ENCODE data around the gene LKAAEAR1.
"Not testable (repeated sequence)": the region's sequence is repeated elsewhere in the genome, so short reads cannot be mapped to it uniquely, and the experiment has no call there.

The LKAAEAR1 gene

DNA sequence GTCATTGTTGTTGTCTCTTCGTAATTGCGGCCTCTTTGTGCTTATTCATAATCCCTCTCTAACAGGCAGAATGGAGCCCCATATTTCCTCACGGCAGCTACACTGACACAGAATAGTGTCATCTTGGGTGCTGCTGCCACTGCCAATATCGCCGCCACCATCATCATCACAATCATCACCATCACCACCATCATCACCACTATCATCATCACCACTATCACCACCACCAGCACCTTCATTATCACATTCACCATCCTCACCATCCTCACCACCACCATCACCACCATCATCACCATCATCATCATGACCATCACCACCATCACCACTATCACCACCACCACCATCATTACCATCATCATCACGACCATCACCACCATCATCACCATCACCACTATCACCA is 12.3 kb upstream of the LKAAEAR1 start:
- no peak for DNase-seq

DNA sequence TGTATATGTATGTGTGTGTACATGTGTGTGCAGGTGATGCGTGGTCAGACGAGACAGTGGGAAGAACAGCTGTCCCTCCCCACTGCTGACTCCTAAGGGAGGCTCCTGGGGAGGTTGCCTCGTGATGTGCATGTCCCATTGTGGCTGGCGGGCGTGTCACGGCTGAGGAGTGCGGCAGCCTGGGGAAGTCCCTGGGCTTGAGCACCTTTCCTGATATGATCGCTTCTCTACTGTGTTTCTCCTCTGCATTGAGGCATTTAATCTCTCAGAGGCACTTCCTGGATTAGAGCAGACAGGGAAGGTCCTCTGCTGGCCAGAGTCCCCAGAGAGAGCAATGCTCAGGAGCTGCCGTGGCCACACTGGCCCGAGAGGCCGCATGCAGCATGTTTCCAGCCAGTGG is 11.7 kb upstream of the LKAAEAR1 start:
- no peak for DNase-seq

DNA sequence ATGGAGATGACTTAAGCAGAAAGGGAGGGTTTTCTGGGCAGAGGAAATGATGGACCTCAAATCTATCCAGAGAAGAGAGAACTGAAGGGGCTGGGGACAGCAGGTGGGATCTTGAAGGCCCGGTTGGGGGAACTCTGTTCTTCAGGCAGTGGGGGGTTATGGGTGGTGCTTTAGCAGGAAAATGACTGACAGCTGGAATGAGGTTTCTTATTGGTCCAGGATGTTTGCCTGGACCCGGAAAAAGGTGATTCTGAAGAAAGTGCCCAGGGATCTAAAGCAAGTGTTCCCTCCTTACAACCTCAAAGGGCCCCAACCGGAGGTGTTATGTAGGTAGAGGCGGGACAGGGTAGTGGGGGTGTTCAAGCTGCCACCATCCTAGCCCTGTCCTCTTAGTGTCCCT is 11.3 kb upstream of the LKAAEAR1 start:
- DNase-seq, result no peak

DNA sequence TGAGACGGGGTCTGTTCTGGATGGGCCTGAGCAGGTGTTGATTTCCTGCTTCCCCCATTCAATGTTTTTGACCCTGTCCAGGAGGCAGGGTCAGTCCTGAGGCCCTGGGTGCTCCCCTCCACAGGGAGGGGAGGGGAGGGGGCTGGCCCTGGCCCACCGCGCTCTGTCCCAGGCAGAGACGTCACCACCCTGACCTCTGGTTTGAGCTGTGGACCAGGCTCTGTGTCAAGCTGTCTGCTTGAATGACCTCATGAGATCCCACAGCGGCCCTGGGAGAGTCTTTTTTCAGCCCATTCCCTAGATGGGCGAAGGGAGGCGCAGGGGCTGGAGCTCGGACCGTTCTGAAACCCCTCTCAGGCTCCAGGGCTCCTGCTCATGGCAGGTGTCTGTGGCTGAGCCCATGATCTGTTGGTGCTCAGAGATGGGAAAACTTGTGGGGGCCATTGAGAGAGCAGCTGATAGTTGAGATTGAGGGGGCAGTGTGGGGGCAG is 8.9 kb upstream of the LKAAEAR1 start:
- DNase-seq, result no peak

DNA sequence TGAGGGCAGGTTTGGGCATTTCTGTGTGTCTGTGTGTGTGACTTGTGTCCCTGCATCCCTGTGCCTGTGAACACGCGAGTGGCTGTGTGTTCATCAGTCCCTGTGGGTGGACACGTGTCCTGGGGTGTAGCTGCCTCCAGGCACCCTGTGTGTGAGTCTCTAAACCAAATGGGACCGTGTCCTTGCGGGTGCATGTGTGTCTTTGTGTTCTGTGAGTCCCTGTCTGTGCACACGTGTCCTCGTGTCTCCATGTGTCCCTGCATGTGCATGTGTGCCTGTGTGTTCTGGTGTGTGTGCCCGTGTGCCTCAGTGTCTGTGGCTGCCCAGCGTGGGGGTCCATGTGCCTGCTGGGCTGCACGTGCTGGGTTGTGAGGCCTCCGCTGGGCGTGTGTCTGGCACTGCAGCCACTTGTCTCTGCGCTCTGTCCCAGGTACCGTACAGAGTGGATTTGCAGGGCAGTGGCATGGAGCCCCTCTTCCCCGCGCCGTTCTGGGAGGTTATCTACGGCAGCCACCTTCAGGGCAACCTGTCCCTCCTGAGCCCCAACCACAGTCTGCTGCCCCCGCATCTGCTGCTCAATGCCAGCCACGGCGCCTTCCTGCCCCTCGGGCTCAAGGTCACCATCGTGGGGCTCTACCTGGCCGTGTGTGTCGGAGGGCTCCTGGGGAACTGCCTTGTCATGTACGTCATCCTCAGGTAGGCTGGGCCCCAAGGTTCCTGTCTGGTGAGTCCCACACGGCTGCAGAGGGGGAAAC is 8.2 kb upstream of the LKAAEAR1 start:
- DNase-seq, result no peak

DNA sequence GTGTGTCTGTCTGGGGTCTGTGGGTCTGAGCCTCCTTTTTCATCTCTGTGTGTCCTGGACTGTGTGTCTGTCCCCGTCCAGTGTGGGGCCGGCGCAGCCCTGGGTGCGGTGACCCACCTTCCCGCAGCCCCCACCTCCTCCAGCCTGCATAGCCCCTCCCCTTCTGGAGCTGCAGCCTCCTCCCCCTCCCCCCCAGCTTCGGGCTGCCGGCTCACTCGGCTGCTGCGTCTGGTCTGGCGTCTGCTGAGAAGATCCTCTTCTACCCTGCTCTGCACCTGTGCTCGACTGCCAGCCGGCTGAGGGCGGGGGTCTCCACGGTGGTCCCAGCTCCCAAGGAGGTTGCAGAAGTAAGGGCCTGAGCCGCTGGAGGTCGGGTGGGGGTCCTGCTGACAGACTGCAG is 7.6 kb upstream of the LKAAEAR1 start:
- no peak for DNase-seq

DNA sequence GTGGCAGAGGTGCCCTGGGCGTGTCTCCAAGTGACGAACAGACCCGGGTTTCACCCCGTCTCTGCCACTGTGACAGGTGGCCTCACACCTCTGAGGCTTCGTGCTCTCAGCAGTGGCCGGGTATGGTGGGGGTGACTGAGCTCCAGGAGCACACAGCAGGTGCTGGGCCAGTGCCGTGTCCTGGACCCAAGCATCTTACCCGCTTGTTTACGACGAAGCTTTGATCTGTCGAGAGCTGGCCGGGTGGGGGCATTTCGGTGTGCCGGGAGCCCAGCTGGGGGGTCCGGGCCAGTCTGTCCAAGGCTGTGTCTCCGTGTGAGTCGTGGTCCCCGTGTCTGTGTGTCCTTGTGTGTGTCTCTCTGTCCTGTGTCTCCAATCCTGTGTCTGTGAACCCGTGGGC is 7.1 kb upstream of the LKAAEAR1 start:
- DNase-seq, result no peak

DNA sequence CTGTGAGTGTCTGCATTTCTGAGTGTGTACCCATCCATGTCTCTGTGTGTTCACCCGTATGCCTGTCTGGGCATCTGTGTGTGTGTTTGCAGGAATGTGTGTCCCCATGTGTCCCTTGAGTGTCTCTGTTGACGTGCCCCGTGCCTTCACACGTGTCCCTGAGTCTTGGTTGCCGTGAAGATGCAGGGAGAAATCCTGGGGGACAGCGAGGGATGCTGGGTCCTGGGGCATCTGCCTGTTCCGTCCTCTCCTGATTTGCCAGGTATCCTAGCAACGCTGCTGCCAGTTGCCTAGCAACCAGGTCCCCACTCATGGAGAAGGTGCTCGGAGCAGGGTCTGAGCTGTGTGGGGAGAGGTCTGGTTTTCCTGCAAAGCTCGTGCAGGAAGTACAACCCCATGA is 6.0 kb upstream of the LKAAEAR1 start:
- DNase-seq, result no peak

DNA sequence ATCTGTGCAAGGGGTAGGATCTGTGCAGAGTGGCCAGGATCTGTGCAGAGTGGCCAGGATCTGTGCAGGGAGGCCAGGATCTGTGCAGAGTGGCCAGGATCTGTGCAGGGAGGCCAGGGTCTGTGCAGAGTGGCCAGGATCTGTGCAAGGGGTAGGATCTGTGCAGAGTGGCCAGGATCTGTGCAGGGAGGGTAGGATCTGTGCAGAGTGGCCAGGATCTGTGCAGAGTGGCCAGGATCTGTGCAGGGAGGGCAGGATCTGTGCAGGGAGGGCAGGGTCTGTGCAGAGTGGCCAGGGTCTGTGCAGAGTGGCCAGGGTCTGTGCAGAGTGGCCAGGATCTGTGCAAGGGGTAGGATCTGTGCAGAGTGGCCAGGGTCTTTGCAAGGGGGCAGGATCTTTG is 4.4 kb upstream of the LKAAEAR1 start:
- DNase-seq, result not testable (repeated sequence)

DNA sequence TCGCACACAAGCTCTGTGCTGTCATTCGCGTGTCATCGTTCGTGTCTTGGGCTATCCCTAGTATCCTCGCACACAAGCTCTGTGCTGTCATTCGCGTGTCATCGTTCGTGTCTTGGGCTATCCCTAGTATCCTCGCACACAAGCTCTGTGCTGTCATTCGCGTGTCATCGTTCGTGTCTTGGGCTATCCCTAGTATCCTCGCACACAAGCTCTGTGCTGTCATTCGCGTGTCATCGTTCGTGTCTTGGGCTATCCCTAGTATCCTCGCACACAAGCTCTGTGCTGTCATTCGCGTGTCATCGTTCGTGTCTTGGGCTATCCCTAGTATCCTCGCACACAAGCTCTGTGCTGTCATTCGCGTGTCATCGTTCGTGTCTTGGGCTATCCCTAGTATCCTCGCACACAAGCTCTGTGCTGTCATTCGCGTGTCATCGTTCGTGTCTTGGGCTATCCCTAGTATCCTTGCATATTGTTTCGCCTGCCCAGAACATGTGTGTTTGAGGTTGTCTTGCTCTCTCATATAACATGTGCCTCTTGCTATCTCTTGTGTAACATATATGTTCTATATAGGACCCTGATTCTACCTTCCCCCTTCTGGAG is 3.1 kb upstream of the LKAAEAR1 start:
- not testable (repeated sequence) for DNase-seq

DNA sequence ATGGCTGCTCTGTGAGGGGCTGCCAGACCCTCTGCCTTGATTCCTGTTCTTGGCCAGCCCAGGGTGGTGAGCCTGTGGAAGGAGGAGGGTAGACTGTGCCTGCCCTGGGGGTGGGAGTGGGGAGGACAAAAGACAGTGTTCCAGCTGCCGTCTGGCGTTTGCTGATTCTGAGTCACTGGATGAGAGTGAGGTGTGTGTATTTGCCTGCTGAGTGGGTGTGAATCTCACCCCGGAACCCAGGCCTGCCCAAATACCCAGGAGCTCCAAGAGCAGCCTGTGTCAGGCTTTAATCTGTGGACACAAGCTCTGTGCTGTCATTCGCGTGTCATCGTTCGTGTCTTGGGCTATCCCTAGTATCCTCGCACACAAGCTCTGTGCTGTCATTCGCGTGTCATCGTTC is 2.6 kb upstream of the LKAAEAR1 start:
- no peak for DNase-seq

DNA sequence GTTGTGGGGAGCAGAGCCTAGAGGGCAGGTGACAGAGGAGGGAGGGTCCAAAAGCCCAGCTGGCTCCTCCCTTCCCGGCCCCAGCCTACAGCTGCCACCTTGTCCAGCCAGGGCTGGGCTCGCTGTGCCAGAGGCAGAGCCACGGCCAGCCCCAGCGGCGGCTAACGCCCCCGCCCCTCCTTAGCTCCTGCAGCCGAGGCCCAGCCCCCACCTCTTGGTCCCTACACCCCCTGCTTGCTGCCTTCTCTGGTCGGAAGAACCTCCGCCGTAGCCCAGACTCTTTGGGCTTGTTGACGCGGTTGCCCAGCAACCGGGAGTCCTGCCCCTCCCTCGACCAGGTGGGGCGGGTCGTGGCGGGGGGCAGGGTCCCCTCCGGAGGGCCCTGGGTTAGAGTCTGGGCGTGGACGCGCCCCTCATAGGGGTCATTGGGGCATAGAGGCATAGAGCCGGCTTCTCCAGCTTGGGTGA is 521 bp upstream of the LKAAEAR1 start:
- no peak for DNase-seq

DNA sequence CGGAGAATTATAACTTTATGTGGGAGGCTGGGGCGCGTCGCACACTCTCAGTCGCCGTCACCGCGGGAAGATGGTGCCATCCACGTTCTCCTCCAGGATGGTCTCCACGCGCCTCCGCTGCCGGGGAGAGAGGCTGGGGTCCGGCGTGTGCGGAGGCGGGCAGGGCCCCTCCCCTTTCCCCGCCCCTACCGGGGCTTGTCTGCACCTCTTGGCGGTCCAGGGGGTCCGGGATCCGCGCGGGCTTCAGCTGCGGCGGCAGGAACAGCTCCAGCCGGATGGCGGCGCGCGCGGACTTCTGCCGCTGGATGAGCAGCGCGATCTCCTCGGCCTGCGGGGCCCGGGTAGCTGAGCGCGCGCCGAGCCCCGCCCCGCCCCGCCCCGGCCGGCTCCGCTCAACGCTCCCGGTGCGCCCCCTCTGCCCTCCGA is 807 bp downstream of the LKAAEAR1 start:
- peak; percentile 76 to 88 for DNase-seq

DNA sequence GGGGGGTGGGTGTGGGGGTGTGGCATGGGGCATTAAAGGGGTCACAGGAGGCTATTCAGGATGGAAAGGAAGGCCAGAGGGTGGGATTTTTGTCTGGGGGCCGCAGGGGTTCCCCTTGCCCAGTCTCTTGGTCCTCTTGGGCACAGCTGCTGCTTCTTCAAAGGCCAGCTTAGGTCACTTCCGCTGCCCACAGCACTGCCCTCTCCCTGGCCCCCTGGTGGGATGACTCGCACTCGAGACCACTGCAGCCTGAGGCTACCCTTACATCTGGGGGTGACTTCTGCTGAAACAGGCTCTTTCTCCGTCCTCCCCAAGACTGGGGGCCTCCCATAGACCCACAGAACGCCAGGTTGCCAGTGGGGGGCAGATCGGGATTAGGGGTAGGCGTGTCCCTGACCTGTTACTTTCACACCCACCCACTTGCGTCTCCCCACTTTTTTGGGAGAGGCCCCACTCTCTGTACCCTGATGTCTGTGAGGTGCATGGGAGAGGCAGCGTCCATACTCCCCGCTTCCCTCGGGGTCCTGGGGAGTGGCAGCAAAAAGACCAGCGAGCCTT is 1.3 kb downstream of the LKAAEAR1 start:
- DNase-seq, result no peak

DNA sequence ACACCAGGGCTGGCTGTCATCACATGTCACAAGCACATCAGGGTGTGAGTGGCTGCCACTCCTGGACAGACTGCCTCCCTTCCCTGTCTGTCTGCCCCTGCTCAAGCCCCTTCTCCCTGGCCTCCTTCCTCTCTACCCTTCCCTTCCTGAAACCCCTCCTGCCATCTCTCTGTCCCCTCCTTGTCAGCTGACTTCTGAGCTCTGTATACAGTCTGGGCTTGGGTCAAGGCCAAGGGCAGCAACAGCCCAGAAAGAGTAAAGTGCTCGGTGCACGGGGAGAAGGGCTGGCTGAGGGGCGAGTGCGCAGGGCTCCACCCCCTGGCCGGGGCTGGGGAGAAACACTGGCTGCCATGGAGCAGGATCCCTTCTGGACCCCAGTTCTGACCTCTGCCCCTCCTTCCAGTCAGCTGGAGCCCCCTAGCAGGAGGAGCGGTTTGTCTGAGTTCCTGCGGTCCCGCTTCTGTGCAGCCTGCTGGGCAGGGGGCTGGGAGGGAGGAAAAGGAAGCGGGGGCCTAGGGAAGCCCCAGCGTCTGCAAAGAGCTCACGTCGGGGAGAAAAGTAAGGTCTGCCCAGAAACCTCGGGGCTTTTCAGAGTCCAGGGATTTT is 2.0 kb downstream of the LKAAEAR1 start:
- DNase-seq, result no peak

DNA sequence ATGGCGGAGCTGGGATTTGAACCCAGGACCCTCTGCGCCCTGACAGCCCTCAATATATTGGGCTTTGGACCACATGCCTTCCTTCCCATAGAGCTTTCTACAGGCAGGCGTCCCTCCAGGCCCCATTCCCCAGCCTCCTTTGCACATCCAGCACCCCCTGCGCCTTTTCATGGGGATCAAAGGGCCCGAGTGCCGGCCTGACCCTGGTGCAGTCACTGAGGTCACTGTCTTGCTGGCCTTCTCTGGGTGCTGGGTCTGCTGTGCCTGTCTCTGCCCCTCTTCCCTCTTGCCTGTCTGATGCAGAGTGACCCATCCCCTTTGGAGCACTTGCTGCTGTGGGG is 2.6 kb downstream of the LKAAEAR1 start:
- DNase-seq, result no peak

DNA sequence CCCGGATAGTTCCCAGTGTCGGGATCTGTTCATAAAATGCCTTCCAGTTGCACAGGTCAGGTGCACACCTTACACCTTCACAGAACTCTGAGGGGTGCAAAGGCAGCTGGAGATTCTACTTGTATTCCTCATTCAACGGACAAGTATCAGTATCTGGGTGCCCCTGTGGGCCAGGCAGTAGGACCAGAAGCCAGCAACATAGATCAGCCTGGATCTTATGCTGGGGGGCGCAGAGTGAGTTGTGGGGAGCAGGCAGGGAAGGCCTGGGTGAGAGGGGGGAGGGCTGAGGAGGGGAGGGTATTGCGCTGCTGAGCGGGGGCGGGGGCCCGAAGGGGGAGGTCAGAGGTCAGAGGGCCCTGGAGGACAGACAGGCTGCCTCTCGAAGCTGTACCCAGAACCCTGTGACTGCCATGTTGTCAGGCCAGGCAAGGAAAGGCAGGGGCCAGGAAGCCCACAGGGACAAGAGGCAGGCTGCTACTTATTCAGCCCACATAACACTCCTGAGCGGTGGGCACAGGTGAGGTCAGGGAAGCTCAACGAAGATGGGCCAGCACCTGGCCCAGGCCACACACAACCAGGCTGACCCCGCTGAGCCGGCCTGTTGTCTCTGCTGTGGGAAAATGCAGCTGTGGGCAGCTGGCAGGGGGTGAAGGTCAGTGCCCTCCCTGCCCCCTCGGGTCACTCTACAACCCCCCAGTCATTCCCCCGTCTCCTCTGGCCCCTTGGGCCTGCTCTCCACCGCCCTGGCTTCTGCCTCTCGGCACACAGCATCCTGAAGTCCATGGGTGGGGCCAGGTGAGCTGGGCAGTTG is 3.2 kb downstream of the LKAAEAR1 start:
- no peak for DNase-seq

DNA sequence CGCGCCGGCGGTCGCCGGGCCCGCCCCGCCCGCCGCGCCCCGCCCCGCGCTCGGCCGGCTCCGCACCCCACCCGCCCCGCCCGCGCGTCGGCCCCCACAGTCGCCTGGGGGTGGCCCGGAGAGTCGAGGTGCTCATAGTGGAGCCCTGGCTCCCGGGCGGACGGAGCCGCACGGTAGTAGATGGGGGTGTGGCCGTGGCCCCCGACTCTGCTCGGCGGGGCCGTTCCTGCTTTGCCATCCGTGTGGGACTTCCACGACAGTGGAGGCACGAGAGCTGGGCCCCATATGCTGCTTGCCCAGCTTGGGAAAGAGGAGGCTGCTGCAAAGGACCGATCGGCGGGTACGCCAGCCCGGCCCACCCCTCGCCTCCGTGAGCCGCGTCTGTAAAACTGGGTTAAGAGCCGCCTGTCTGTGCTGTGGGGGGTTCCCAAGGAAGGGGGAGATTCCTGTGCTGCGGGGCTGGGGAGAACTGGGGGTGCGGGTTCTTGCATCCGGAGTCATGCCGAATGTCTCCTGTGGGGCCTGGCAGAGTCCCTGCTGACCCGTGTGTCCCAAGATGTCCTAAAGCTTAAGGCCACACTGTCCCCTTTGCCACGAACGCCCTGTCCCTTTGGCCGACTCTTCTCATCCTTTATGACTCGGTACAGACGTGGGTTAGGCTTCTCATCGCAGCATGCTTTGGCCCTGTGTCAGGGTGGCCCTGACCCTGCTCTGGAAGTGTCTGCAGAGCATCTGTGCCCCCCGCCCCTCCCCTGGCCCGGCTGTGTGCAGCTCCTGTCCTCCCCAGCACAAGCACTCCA is 4.0 kb downstream of the LKAAEAR1 start, which contains the start of gene OPRL1:
TSS of gene OPRL1 (plus strand) at position 70 of the 800 bp plus-strand sequence. CDS start 12,639 bp downstream, outside the sequence.
- no peak for DNase-seq

DNA sequence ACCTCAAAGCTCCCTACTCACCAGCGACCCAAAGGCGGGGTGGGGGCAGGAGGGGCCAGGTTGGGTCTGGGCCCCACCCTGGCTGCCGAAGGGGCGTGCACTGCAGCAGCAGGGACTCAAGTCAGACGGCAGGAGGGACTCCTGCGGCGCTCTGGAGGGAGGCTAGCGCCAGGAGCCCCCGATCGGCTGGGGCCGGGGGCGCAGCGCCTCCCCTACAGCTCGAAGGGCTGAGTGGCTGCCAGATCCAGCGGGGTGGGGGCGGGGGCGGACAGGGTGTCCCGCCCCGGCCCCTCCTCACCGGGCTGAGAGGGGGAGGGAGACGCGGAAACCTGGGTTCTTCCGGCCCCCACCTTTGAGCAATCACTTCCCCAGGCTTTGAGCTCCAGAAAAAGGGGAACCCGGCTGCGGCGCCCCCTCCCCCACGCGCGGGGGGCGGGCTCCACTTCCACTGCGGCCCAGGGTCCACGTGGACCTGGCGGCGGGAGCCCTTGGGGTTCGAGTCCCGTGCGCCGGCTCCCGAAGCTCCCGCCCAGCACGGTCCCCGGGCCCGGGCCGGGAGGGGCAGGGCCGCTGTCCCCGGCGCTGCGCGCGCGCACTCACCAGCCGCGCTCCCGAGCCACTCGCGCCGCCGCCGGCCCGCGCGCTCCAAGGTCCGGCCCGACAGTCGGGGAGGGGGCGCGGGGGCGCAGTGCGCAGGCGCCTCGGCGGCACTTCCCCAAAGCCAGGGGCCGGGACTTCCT is 4.8 kb downstream of the LKAAEAR1 start, which contains the start of gene RGS19:
TSS of gene RGS19 (minus strand) at position 246 of the 740 bp plus-strand sequence. CDS start 2,632 bp downstream, outside the sequence.
- DNase-seq, result peak; percentile 65 to 85

DNA sequence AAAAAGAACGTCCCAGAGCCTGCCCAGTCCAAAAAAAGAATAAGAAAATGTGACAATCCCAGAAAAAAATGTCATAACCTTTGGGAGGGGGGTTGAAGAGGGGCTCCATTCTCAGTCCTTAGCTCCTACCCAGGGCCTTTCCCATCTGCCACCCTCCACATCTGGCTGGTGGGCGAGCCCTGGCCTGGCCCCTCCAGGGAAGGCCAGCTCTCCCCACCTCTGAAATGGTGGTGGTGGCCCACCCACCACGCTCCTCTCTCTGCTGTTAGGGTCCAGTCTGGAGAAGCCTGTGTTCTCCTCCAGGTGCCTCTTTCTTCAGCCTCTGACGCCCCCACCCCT is 5.3 kb downstream of the LKAAEAR1 start:
- DNase-seq, result no peak

DNA sequence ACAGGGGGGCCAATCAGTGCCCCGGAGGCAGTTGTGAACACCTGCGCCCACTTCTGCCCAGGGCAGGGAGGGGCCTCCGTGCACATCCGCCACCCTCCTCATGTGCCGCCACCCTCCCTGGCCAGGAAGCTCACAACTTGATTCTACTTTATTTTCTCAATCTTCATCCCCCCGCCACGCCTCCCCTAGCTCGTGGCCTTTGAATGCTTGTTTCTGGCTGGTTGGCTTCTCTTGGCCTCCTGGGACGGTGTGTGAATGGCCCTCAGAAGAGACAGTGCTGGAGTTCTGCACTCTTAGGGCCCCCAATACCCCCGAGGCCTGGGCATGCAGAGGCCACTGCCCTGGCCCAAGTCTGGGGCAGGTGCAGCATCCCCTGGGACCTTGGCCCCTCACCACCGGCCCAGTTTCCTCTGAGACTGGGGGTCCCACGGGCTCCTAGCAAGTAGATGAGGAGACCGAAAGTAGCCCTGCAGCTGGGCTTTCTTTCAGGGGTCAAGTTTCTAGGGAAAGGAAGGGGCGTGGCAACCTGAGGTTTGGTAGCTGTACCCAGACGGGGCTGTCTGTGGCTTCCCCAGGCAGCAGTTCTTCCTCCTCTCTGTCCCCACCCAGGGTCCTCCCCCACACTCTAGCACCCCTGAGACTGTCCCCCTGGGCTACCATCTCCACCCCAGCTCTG is 6.2 kb downstream of the LKAAEAR1 start:
- no peak for DNase-seq
